ENCODE measurements around the gene DDX39A. TPM values are rescaled to one million over a fixed set of nuclear protein-coding genes. Genes with fewer than 3 reads are reported as not detected.
A peak's percentile ranks its signal among the peaks of the same experiment; 100 is the strongest.

Gene DDX39A
- total and polyA plus RNA-seq, 2 of the 13 experiments (the other 11 are each of a cell fraction or from before 2014, with no cell fraction given), result 34.6 to 90.4 TPM

- TF ChIP-seq ZNF598 (CRISPR knock-in tag; IDR thresholded peaks at IDR 0.05; ENCODE audit: borderline replicate concordance), result peak; percentile 70; the same call in 1 of the 2 replicates
- peak; percentile 71; the same call in 1 of the 2 replicates for TF ChIP-seq ARID2 (CRISPR knock-in tag; IDR thresholded peaks at IDR 0.05; ENCODE audit: borderline replicate concordance)
- TF ChIP-seq ZBTB40 (IDR thresholded peaks at IDR 0.05), result no peak
- 0 out of 2 replicates have a peak, but pooled peaks have one; percentile 39 for TF ChIP-seq ZBTB40 (CRISPR knock-in tag; IDR thresholded peaks at IDR 0.05)
- 0 out of 2 replicates have a peak, but pooled peaks have one; percentile 44 for TF ChIP-seq ARHGAP35 (CRISPR knock-in tag; IDR thresholded peaks at IDR 0.05; ENCODE audit: borderline replicate concordance)
- no peak for TF ChIP-seq ZFP1 (CRISPR knock-in tag; IDR thresholded peaks at IDR 0.05)
- TF ChIP-seq KMT2A (CRISPR knock-in tag; IDR thresholded peaks at IDR 0.05), result no peak
- TF ChIP-seq PAWR (CRISPR knock-in tag; IDR thresholded peaks at IDR 0.05; ENCODE audit: borderline replicate concordance), result no peak
- TF ChIP-seq ARNT2 (CRISPR knock-in tag; IDR thresholded peaks at IDR 0.05; ENCODE audit: low read depth), result 0 out of 2 replicates have a peak, but pooled peaks have one; percentile 65
- TF ChIP-seq ASH2L (IDR thresholded peaks at IDR 0.05; ENCODE audit: insufficient read length, low read depth, low read length), result peak; percentile 82
- no peak for TF ChIP-seq ZNF383 (CRISPR knock-in tag; IDR thresholded peaks at IDR 0.05; ENCODE audit: borderline replicate concordance)
- peak; percentile 86 for TF ChIP-seq TAF15 (IDR thresholded peaks at IDR 0.05; ENCODE audit: low read depth, low read length, poor library complexity, severe bottlenecking)
- no peak for TF ChIP-seq SOX13 (IDR thresholded peaks at IDR 0.05)
- TF ChIP-seq SOX13 (CRISPR knock-in tag; conservative IDR thresholded peaks at IDR 0.05 in 1 of 2, IDR thresholded peaks at IDR 0.05 in 1 of 2), result no peak
- TF ChIP-seq ZNF530 (CRISPR knock-in tag; IDR thresholded peaks at IDR 0.05; ENCODE audit: low read depth), result no peak
- TF ChIP-seq ZNF574 (CRISPR knock-in tag; IDR thresholded peaks at IDR 0.05), result peak; percentile 41
These were observed at the start of gene DDX39A (continued) for GRCh38 chr19:14419106-14419813.
